Posterior cingulate gyrus (tissue), 11 donors: Measurements from ENCODE around the gene HPN.

ENCODE experiments used
- DNase-seq, 10 donors: peaks; one replicate each; pipeline versions ENCODE4 v3.0.0 to v3.0.0-alpha.2; 2020 to 2021; ENCODE audit warnings: mixed read lengths in 3 of 10
- intact Hi-C: fragments of 100-400 bp; cut with DNase I; formaldehyde crosslinking; loops from one replicate; pipeline ENCODE4 v1.15.1; 2023

The HPN gene

DNA sequence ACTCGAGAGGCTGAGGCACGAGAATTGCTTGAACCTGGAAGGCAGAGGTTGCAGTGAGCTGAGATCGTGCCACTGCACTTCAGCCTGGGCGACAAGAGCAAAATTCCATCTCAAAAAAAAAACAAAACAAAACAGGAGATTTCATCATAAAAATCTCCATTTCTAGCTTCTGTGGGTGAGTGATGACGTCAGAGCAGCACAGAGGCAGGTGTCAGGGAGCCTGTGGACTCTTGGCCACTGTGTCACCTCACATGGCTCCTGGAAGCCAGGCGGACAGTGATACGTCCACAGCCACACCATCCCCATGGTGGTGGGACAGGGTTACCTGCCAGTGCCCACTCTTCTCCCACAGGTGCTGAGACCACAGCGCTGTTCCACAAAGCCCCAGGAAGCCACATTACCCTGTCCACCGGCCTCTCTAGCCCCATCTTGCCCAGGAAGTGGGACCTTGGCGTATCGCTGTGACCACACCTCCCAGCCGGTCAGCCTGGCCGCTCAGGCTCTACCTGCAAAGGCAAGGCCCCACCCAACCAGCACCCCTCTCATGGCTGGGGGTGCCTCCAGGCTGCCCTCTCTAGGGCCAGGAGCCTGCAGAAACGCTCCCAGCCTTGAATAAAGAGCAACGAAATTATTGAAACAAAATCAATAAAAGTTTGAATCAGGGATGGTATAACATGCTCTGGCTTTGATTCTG is 71.6 kb downstream of the HPN start:
- intact Hi-C loops = loop anchor here (1.0 kb wide), 1 partner anchor 22 kb away; the partner anchor contains the start of gene LGI4
- no peak for DNase-seq

DNA sequence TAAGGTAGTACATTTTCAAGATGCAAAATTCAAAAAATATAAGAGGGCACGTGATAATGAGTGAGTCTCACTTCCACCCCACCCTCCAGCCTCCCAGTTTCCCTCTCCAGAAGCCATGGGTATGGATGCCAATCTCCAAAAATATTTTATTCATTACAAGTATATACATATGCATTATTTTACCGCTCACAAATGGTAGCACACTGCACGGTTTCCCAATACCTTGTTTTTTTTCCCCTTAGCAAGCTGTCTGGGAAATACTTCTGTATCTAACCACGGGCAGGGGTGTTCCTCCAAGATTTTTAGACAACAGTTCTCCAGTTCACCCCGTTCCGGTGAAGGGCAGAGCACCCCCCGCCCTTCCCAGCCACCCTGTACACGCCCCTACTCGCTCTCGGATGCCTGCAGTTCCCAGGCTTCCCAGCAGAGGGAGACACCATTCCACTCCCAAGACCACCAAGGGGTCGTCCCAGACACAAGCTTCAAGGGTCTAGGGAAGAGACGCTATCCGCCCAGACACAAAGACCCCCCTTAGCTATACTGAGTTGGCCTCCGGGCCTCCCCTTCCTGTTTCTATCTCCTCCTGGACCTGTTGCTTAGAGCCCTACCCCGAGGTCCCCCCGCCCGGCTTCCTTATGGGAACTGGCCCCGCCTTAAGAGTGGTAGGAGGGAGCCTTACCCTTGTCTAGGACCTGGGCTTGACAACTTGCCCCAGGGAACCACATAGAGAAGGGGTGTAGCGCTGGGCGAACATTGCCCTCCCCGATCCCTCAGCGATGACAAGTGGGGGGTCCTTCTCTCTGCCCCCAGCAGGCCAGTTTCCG is 73.0 kb downstream of the HPN start:
- intact Hi-C loops = no loop called here

DNA sequence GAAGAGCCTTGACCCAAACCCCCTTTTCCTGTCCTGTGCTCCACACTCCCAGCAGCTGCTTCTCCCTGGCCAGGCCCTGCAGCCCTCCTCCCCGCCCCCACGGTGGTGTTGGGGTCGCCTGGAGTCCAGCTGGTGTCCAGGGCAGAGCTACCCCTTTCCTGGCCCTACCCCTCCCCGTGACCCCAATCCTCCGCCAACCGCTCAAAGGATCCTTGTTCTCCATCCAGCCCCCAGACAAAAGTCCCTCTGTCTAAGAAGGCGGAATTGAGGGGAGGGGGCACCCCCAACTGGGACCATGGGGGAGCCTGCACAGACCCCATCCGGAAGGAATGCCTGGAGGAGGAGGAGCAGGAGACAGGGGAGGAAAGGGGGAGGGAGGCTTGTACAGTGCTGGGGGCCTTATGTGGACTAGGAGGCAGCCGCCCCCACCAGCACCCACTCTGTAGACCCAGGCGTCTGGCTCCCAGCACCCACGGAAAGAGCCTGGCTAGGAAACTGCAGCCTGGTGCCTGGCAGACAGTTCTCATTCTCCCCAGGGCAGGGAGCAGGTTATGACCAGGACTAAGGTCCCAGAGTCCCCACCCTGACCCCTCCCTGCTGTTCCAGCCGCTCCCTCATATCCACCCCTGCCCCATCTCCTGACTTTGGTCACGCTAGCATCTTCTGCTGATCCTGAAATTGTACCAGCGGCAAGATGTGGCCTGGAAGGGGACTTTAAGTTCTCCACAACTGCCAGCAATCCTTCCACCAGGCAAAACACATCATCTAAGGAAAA is 73.8 kb downstream of the HPN start, which contains the start of gene FXYD3:
FXYD3 (plus strand) TSS at position 647 of the 775 bp plus-strand sequence. CDS start 3,554 bp downstream, outside the sequence.
- intact Hi-C loops = no loop called here
- DNase-seq = peak; percentile 77 to 97 (median 88)

More for the DNA sequence above, 73.0 kb downstream of the HPN start:
- DNase-seq = peak in 9 of 10 donors; percentile 65 to 96 (median 87)
